GM21576 (cell line): ENCODE measurements around the gene LAP3.
"Not testable (repeated sequence)": the region's sequence is repeated elsewhere in the genome, so short reads cannot be mapped to it uniquely, and the experiment has no call there.

Experiments used
- ATAC-seq: cut with Tn5 transposase; IDR thresholded peaks from one replicate; pipeline ENCODE4 v1.9.1; 2021; ENCODE audit warnings: mild to moderate bottlenecking, moderate library complexity; ENCODE audit not compliant: unreplicated experiment

Gene LAP3

DNA sequence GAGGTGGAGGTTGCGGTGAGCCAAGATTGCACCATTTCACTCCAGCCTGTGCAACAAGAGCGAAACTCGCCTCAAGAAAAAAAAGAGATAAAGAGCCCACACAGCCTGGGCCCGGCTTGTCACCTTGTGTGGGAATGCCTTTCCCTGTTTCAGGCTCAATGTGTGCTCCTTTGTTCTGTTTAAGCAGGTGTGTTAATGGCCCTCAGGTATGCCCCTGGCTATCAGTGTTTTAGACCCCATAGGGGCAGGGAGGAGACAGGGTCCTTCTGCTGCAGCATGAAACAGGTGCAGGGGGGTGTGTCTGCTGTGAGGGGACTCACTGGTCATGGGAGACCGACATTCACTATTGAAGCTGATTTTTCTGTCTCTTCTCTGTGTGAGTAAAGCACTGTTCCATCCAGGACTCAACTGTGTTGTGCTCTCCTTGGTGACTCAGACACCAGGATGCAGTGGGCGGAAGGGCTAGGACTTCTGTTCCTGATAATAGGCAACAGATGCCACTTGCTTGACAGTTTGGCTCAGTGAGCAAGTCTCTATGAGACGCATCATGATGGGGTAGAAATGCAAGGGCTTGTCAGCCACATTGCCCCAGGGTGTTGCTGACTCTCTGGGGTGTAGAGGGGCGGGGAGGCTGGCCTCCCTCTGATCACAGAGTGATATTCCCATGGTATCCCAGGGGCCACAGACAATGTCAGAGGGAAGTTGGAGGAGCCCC lies 15.6 kb upstream of the LAP3 start:
- no peak for ATAC-seq

GRCh38 chr4:17562157-17562556 lies 14.8 kb upstream of the LAP3 start:
- ATAC-seq = no peak

DNA sequence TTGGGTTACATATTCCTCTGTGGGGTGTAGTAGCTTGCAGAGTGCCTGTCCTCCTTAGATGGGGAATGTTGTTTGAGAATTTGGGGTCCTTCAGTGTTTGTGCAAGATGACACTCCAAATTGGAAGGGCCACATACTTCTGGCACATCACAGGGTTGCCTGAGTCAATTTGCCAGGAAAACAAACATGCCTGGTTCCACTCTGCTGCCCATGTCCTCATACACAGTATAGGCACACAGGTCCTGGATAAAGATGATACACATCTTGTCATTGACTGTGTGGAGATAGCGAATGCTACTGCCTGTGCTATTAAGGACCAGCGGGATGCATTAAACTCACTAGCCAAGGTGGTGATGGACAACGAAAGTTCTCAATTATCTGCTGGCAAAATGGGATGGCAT lies 11.2 kb upstream of the LAP3 start:
- no peak for ATAC-seq

DNA sequence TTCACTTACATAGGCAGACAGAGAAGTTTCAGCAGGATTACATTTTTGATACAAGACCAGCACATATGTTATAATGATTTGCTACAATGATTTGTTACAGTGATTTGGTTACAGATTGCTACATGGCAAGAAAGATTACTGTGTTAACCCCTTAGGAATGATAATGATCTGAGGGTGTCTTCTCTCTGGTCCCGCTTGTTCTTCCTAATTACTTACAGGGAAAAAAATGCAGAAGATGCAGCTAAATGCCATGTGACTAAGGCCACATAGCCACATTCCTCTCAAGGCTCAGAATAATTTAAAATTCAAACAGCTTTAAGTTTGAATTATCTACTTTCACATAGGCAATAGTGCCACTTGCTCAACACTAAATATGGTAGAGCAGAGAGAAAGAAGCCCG lies 9.7 kb upstream of the LAP3 start:
- ATAC-seq = no peak

GRCh38 chr4:17574206-17574605 lies 2.8 kb upstream of the LAP3 start:
- no peak for ATAC-seq

DNA sequence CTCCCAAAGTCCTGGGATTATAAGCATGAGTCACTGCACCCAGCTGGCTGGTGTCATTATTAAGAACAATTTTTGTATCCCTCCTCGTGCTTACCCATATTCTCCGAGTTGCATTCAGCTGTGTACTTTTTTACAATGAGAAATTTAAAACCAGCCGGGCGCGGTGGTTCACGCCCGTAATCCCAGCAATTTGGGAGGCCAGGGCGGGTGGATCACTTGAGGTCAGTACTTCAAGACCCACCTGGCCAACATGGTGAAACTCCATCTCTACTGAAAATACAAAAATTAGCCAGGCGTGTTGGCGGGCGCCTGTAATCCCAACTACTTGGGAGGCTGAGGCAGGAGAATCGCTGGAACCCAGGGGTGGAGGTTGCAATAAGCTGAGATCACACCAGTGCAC lies 1.8 kb upstream of the LAP3 start:
- not testable (repeated sequence) for ATAC-seq

GRCh38 chr4:17577665-17578481 lies 875 bp downstream of the LAP3 start:
- peak; percentile 5 for ATAC-seq

- ATAC-seq = peak; percentile 34
Observed at GRCh38 chr4:17578482-17578891, 1.5 kb downstream of the LAP3 start.

DNA sequence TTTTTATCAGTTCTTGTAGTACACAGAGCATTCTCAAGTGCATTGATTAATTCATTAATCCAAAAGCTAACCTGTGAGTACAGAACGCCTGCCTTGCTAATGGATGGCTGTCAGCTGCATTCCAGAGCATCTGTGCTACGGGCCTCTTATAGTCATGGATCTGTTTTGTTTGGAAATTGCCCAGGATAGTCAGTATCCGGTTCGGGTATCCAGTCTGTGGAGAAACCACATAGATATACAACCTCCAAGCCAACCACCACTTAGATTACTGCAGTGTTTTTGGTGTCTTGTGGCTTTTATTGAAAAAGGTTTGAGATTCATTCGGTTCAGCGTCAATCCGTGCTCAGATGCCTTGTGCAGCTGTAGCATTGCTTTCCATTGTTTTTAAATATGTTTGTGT lies 4.0 kb downstream of the LAP3 start:
- no peak for ATAC-seq

DNA sequence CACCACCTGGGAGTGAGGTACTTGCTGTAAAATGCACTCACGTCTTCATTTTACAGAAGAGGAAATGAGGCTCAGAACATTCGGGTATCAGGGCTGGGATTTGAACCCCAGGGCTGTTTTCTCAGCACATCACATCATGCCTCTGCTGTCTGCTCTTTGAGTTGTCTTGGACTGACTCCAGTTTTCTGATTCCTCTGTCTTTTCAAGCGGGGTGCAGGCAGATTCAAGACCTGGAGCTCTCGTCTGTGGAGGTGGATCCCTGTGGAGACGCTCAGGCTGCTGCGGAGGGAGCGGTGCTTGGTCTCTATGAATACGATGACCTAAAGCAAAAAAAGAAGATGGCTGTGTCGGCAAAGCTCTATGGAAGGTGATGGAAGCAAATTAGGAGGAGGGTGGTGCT lies 6.3 kb downstream of the LAP3 start:
- no peak for ATAC-seq

DNA sequence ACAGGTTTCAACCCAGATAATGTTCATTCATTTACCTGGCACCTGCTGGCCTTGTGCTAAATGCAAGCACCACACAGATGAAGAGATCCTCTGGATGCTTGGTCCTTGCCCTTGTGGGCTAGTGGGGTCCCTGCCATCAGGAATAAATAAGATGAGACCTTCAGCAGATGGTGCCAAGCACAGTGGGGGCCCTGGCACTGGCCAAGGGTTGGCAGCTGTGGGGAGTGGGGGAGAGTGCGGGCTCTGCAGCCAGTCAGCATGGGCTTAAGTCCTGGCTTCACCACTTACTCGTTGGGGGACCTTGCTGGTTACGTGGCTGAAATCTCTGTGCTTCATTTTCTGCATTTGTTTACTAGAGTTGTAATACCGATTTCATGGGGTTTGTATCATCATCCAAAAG lies 6.9 kb downstream of the LAP3 start:
- no peak for ATAC-seq

DNA sequence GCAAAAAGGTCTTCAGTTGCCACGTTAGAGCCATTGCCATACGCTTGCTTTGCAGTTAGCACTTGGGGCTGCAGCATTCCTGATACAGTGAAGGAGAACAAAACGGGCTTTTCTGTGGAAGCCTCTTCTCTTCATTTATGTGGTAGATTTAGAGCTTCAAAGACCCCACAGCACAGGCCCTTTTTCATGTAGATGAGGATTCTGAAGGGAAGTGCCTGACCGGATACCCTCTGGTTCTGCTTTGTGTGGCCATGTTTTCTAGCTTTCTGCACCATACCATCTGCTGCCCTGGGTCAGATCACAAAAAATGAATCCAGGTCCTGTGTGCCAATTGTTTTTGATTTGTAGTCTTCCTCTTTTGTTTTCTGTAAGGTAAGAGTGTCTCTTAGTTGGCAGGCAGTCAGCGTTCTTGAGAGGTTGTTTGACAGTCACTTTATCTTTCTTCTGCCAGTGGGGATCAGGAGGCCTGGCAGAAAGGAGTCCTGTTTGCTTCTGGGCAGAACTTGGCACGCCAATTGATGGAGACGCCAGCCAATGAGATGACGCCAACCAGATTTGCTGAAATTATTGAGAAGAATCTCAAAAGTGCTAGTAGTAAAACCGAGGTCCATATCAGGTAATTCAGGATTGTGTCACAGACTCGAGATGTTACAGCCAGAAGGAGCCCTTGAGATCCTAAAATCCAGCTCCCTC lies 7.7 kb downstream of the LAP3 start:
- no peak for ATAC-seq

- no peak for ATAC-seq
Observed at GRCh38 chr4:17587094-17587822, 10.3 kb downstream of the LAP3 start.

DNA sequence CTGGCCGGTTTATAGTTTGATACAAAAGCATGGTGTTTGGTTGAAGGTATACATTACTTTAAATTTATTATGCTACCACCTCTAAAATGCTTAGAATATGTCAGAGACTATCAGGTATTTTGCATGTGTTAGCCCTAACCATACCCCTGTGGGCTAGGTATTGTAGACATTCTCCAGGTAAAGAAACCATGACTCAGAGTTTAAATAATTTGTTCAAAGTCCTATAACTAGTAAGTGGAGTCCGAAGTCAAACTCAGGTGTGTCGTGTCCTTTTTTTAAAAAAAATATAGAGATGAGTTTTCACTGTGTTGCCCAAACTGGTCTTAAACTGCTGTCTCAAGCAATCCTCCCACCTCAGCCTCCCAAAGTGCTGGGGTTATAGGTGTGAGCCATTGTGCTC lies 12.4 kb downstream of the LAP3 start:
- no peak for ATAC-seq

- ATAC-seq = peak; percentile 91
Observed at GRCh38 chr4:17595471-17596005, 18.5 kb downstream of the LAP3 start.

GRCh38 chr4:17597517-17597916 lies 20.5 kb downstream of the LAP3 start:
- no peak for ATAC-seq

GRCh38 chr4:17599826-17600225 lies 22.8 kb downstream of the LAP3 start:
- ATAC-seq = no peak

- no peak for ATAC-seq
Observed at GRCh38 chr4:17605236-17605635, 28.2 kb downstream of the LAP3 start.

GRCh38 chr4:17613761-17614415 lies 36.9 kb downstream of the LAP3 start:
- peak; percentile 58 for ATAC-seq
